Measurements from ENCODE around the gene CAVIN2. TPM values are rescaled to one million over a fixed set of nuclear protein-coding genes. Genes with fewer than 3 reads are reported as not detected.

Gene CAVIN2
- total and polyA plus RNA-seq, 9 of the 15 experiments (the other 6 are each of a cell fraction or from before 2014, with no cell fraction given), result 20.6 to 92.4 (median 69.0) TPM

- TF ChIP-seq MNT (conservative IDR thresholded peaks at IDR 0.05), result peak; percentile 21 to 42; a peak in 1 of 4 replicates
- TF ChIP-seq, protein P1, sequence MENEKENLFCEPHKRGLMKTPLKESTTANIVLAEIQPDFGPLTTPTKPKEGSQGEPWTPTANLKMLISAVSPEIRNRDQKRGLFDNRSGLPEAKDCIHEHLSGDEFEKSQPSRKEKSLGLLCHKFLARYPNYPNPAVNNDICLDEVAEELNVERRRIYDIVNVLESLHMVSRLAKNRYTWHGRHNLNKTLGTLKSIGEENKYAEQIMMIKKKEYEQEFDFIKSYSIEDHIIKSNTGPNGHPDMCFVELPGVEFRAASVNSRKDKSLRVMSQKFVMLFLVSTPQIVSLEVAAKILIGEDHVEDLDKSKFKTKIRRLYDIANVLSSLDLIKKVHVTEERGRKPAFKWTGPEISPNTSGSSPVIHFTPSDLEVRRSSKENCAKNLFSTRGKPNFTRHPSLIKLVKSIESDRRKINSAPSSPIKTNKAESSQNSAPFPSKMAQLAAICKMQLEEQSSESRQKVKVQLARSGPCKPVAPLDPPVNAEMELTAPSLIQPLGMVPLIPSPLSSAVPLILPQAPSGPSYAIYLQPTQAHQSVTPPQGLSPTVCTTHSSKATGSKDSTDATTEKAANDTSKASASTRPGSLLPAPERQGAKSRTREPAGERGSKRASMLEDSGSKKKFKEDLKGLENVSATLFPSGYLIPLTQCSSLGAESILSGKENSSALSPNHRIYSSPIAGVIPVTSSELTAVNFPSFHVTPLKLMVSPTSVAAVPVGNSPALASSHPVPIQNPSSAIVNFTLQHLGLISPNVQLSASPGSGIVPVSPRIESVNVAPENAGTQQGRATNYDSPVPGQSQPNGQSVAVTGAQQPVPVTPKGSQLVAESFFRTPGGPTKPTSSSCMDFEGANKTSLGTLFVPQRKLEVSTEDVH (IDR thresholded peaks at IDR 0.05; ENCODE audit: low read depth, partially characterized antibody), result no peak
- no peak for TF ChIP-seq ZNF143 (CRISPR knock-in tag; IDR thresholded peaks at IDR 0.05)
- TF ChIP-seq, protein P2, sequence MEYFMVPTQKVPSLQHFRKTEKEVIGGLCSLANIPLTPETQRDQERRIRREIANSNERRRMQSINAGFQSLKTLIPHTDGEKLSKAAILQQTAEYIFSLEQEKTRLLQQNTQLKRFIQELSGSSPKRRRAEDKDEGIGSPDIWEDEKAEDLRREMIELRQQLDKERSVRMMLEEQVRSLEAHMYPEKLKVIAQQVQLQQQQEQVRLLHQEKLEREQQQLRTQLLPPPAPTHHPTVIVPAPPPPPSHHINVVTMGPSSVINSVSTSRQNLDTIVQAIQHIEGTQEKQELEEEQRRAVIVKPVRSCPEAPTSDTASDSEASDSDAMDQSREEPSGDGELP (CRISPR knock-in tag; IDR thresholded peaks at IDR 0.05; ENCODE audit: borderline replicate concordance), result peak; percentile 59; the same call in 1 of the 2 replicates
- TF ChIP-seq, protein P3, sequence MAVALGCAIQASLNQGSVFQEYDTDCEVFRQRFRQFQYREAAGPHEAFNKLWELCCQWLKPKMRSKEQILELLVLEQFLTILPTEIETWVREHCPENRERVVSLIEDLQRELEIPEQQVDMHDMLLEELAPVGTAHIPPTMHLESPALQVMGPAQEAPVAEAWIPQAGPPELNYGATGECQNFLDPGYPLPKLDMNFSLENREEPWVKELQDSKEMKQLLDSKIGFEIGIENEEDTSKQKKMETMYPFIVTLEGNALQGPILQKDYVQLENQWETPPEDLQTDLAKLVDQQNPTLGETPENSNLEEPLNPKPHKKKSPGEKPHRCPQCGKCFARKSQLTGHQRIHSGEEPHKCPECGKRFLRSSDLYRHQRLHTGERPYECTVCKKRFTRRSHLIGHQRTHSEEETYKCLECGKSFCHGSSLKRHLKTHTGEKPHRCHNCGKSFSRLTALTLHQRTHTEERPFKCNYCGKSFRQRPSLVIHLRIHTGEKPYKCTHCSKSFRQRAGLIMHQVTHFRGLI (CRISPR knock-in tag; IDR thresholded peaks at IDR 0.05), result no peak
- no peak for TF ChIP-seq ZNF592 (IDR thresholded peaks at IDR 0.05)
- TF ChIP-seq E2F6 (IDR thresholded peaks at IDR 0.05; ENCODE audit: borderline replicate concordance in 1 of 2, extremely low read depth in 1 of 2, insufficient read depth in 1 of 2, insufficient read length in 1 of 2, low read depth in 1 of 2, low read length in 1 of 2, poor library complexity in 1 of 2, severe bottlenecking in 1 of 2), result no peak
- TF ChIP-seq KHSRP (IDR thresholded peaks at IDR 0.05), result no peak
- 0 out of 4 replicates have a peak, but pooled peaks of 1 of the 2 experiments have one; percentile 11 for TF ChIP-seq FOXA3 (CRISPR knock-in tag; conservative IDR thresholded peaks at IDR 0.05 in 1 of 2, IDR thresholded peaks at IDR 0.05 in 1 of 2)
- TF ChIP-seq JUND (IDR thresholded peaks at IDR 0.05; ENCODE audit: borderline replicate concordance, low read depth, low read length), result 0 out of 2 replicates have a peak, but pooled peaks have one; percentile 12
- no peak; the same call in 2 of the 3 replicates for TF ChIP-seq JUND (tag; IDR thresholded peaks at IDR 0.05; ENCODE audit: borderline replicate concordance, low read depth, low read length)
Observed at GRCh38 chr2:191846515-191847476, at the start of gene CAVIN2 (continued).

Measured in K562 (cell line).